K562 (cell line): ENCODE results near the gene FRMD4B.

ENCODE experiments used
- CEBPB ChIP-seq: fragments of 450-650 bp; IDR thresholded peaks from 2 replicates; pipeline ENCODE4 v1.6.1; 2016; ENCODE audit warnings: missing genetic modification characterization, missing compliant biosample characterization
- EZH2 ChIP-seq: IDR thresholded peaks from 2 replicates; pipeline ENCODE4 v1.6.1; 2012; ENCODE audit warnings: low read depth, mild to moderate bottlenecking, inconsistent platforms, low read length, borderline replicate concordance
- LCOR ChIP-seq: sonication (generic); formaldehyde crosslinking; IDR thresholded peaks from 2 replicates; pipeline ENCODE4 v1.8.0; 2022; ENCODE audit warnings: mild to moderate bottlenecking, missing genetic modification reagents
- NFIC ChIP-seq: fragments of 450-650 bp; IDR thresholded peaks from 2 replicates; pipeline ENCODE4 v1.6.1; 2017; ENCODE audit warnings: mild to moderate bottlenecking, inconsistent platforms
- SMC3 ChIP-seq: conservative IDR thresholded peaks from 2 replicates; pipeline ENCODE4 v1.6.1; 2011; ENCODE audit warnings: low read depth, low read length, improper control_type of control experiment; ENCODE audit not compliant: insufficient read depth
- XRCC5 ChIP-seq: fragments of 200-400 bp; formaldehyde crosslinking; IDR thresholded peaks from 2 replicates; pipeline ENCODE4 v1.6.1; 2017; ENCODE audit warnings: low read depth, mild to moderate bottlenecking, low read length
- ZNF263 ChIP-seq: sonication (generic); formaldehyde crosslinking; IDR thresholded peaks from 2 replicates; pipeline ENCODE4 v1.8.0; 2022; ENCODE audit warnings: mild to moderate bottlenecking, missing genetic modification reagents, borderline replicate concordance
- ZNF384 ChIP-seq: IDR thresholded peaks from 2 replicates; pipeline ENCODE4 v1.6.1; 2012; ENCODE audit warnings: low read depth, low read length, improper control_type of control experiment
- TF ChIP-seq, protein P1 (sequence below), 2 experiments: fragments of 450-650 bp; conservative IDR thresholded peaks; 2 replicates each; pipeline ENCODE4 v1.6.1; 2017; ENCODE audit warnings: mild to moderate bottlenecking in 2 of 2, moderate library complexity in 2 of 2

GRCh38 chr3:69425249-69425648 lies 39.4 kb upstream of the FRMD4B start:
- TF ChIP-seq ZNF384 (no peak), ZNF263 (CRISPR knock-in tag) (no peak), CEBPB (no peak), LCOR (CRISPR knock-in tag) (no peak), SMC3 (no peak), EZH2 (no peak), NFIC (no peak), XRCC5 (no peak)
- TF ChIP-seq, protein P1, sequence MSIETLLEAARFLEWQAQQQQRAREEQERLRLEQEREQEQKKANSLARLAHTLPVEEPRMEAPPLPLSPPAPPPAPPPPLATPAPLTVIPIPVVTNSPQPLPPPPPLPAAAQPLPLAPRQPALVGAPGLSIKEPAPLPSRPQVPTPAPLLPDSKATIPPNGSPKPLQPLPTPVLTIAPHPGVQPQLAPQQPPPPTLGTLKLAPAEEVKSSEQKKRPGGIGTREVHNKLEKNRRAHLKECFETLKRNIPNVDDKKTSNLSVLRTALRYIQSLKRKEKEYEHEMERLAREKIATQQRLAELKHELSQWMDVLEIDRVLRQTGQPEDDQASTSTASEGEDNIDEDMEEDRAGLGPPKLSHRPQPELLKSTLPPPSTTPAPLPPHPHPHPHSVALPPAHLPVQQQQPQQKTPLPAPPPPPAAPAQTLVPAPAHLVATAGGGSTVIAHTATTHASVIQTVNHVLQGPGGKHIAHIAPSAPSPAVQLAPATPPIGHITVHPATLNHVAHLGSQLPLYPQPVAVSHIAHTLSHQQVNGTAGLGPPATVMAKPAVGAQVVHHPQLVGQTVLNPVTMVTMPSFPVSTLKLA (conservative IDR thresholded peaks at IDR 0.05), result no peak
